B cell (primary cell): ENCODE measurements around the gene TTLL5.

Experiments
- EZH2 ChIP-seq: IDR thresholded peaks from 2 replicates; pipeline ENCODE4 v1.6.1; 2012; ENCODE audit warnings: borderline replicate concordance, low read depth, mild to moderate bottlenecking, moderate library complexity, low read length; ENCODE audit not compliant: insufficient read depth, poor library complexity, severe bottlenecking
- TF ChIP-seq, protein P1 (sequence below): fragments of 200-600 bp; IDR thresholded peaks from one replicate; pipeline ENCODE4 v1.8.0; 2022; ENCODE audit warnings: antibody characterized with exemption, mild to moderate bottlenecking

DNA sequence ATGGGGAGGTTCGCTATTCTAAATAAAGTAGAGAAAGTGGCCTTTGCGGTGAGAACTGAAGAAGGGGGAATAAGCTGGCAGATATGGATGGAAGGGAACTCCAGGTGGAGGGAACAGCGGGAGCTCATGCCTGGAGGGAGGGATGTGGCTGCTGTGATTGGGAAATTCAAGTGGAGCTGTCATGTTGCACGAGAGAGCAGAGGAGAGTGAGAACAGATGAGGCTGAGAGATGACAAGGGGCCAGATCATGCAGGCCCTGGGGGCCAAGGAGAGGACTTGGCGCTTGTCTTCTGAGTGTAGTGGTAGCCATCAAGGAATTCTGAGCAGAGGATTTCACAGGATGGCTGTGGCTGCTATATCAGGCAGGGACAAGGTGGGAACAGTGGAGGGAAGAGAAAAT lies 285.7 kb downstream of the TTLL5 start:
- TF ChIP-seq, protein P1, sequence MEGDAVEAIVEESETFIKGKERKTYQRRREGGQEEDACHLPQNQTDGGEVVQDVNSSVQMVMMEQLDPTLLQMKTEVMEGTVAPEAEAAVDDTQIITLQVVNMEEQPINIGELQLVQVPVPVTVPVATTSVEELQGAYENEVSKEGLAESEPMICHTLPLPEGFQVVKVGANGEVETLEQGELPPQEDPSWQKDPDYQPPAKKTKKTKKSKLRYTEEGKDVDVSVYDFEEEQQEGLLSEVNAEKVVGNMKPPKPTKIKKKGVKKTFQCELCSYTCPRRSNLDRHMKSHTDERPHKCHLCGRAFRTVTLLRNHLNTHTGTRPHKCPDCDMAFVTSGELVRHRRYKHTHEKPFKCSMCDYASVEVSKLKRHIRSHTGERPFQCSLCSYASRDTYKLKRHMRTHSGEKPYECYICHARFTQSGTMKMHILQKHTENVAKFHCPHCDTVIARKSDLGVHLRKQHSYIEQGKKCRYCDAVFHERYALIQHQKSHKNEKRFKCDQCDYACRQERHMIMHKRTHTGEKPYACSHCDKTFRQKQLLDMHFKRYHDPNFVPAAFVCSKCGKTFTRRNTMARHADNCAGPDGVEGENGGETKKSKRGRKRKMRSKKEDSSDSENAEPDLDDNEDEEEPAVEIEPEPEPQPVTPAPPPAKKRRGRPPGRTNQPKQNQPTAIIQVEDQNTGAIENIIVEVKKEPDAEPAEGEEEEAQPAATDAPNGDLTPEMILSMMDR: no peak
- no peak for TF ChIP-seq EZH2
